HG03565 (cell line): Measurements from ENCODE around the gene VGLL3.
"Not testable (repeated sequence)": the region's sequence is repeated elsewhere in the genome, so short reads cannot be mapped to it uniquely, and the experiment has no call there.

Experiments used
- ATAC-seq: cut with Tn5 transposase; IDR thresholded peaks from one replicate; pipeline ENCODE4 v1.9.1; 2021; ENCODE audit warnings: mild to moderate bottlenecking, moderate library complexity; ENCODE audit not compliant: unreplicated experiment

Gene VGLL3

DNA sequence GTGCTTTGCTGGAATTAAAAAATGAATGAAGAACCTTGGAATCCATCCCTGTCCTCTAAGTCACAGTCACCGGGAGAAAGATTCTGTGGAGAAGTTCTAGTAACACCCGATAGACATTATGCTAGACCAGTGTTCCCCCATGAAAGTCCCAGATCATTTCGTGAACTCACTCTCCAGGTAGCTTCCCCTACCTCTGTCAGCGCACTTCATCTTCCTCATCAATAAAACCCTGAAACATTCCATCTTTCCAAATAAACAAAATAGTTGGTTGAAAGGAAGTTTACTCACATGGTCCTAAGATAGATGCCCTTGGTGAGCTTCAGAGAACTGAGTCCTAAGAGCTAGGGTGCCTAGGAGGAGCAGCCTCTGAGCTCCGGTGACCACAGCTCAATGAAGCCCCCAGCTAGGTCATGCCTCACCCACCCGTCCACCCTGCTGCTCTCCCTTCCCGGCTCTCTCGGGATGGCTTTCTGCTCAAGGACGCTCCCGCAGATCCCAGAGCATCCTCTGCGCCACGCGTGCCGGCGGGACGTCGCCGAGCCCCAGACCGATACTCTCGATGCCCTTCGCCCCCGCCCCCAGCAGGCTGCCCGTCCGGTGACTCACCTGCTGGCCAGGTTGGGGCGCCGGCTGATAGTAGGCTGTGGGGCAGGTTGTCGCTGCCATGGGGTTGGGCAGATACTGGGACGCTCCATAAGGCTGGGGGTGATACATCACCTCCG, 776 bp downstream of the VGLL3 start:
- no peak for ATAC-seq

DNA sequence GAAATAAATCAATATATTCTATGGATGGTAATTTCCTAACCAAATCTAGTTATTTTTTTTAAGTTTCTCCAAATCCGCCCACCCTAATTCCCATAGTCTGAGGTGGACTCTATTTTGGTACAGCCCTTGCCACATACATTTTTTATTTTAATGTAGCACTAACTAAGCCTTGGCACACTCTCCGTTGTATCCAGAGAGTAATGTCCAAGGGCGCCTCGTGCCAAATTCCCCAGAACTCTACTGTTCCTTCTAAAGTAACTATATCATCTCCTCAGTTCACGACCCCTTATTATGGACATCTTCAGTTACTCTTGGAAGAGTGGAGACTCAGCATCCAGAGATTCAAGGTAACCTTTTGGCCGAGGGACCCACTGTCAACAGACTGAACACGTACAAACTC, 1.3 kb downstream of the VGLL3 start:
- ATAC-seq: no peak

DNA sequence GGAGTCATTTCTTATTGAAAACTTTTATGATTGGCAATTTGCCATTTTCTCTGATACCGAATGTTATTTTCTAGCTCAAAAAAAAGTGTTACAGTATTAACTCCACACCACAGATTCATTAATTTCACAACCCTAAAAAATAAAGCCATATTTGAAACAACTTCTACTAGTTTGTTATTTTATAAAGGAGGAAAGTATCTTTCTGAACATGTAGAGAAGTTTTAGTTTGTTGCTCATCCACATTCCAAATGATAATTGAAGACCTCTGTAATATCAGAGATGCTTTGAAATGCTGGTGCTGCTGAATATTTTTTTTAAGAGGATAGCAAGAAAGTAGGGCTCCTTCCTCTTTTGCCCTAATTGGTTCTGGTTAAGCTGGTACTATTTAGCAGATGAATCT, 1.9 kb downstream of the VGLL3 start:
- ATAC-seq: no peak

DNA sequence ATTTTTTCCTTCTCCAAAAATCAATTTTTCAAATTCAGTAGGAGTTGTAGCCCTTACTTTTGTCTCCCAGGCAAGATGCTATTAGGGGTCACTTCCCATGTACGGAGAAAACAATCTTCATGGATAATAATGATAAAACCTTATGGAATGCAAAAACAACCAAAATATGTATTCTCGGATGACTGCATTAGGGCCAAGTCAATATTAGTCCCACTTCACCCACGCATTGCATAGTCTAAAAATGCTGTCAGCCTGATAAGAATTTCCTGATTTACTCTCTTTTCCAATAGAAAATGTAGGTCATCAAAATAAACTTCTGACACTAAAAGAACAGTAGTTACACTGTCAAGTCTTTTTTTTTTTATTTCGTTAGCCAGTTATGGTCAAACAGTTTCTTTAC, 2.7 kb downstream of the VGLL3 start:
- no peak for ATAC-seq

DNA sequence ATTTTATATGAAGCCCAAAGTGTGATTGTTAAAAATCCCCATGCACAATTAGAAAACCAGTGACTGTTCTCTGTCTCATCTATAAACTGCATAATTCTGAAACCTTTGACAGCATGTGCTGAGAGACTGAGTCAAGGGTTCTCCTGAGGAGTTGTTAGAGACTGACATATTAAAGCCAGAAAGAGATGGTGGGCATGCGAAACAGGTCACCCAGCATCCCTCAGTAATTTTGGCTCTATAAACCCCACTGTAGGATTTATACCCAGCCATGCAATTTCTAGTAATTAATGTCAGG, 3.6 kb downstream of the VGLL3 start:
- ATAC-seq: no peak

DNA sequence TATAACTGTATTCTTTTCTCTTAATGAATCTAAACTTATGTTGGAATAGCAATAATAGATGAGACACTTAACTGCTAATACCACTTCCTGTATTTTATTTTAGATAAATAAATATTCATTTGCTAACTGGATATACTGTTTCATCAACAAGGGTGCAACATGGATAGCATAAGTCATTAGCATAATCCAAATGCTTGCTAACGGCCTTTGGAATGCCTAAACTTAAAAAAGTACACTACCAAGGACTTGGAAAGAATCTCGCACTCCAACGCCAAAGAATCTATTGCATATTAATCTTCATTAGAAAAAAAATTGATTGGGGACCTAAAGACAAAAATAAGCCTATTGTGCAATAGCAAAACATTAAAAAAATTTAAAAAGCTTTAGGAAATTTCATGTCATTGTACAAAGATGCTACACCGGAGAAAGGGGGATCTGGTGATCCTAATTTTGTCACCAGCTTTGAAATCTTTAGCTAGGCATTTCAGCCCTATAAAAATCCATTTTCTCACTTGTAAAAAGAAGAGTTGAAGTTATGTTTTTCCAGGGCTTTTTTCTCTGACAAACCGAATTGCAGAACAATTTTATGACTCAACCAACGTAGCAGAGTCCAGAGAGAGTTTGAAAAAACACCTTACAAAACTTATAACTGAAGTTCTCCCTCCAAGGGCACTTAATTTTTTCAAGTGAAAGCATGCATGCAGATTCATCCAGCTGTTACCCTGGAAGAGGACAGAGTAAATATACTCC, 4.1 kb downstream of the VGLL3 start:
- ATAC-seq: no peak

DNA sequence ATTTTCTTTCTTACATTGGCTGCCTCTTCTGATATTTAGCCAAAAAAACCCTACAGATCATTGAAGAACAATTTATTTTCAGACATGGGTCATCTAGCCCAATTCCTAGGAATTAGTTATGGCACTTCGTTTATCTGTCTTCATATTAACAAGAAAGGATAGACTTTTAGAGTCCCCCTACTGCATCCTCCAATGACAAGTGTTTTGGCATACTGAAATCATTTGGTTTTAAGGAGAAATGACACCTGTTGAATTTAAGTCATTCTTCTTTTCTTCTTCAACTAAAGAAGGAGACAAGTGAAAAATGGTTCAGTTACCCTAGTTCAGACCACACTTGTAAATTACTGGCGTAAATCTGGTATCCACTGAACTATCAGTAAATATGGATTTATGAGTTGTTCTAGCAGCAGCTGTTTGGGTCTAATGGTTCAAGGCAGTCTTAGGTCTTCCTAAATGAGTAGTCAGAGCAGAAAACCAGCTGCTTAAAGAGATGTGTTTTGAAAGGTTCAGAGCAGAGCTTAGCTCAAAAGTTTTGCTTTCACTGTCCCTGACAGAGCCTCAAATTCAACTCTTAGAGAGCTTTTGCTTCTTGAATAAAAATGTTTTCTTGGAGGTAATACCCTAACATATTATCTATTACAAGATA, 5.6 kb downstream of the VGLL3 start:
- ATAC-seq: no peak

DNA sequence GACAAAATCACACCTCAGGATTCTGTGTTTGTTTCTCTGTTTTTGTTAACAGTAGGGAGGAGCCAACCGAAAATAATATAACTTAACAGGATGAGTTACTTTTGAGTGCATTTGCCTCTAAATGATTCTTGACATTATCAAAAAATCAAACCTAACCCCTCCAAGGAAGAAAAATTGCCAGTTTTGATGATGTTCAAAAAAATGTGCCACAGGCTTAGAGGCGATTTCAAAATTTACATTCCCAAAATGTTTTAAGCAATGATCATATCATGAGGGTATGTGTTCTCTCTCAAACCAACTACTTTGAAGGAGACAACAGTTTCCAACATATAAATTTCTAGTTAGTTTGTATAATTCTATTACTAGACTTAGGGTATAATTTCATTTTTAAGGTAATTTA, 6.7 kb downstream of the VGLL3 start:
- ATAC-seq: no peak

DNA sequence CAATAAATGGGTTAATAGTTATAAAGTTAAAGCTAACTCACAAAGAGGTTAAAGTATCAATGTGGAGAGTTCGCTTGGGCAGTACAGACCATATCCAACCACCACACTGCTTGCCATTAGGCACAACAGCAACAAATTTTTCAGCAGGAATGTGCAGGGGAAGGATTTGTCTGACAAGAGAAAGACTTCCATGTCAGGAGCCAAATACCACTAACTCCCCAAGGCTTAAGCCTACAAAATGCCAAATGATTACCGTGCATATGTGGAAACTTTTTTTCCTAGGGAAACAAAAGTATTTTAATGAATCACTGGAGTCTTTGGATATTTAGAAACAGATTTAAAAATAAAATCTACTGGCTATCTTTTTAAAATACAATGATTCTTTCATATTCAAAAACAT, 8.1 kb downstream of the VGLL3 start:
- ATAC-seq: no peak

DNA sequence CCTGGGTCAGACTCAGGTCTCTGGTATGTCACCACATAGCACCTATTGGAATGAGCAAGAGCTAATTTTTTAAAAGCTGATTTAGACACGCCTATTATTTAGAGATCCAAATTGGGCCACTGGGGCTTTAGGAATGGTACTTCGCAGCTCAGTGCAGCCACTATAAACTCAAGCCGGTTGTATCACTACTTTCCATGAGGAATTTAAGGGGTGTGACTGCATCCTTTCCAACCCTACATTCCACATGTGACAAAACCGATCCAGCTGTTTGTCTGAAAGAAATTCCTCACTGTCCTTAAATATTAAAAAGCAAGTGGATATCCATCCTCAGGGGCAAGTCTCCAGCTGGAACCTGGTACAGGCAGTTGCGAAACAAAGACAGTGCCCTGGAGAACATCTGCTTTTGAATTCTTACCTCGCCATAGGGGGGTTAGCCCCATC, 12.8 kb downstream of the VGLL3 start:
- ATAC-seq: no peak

DNA sequence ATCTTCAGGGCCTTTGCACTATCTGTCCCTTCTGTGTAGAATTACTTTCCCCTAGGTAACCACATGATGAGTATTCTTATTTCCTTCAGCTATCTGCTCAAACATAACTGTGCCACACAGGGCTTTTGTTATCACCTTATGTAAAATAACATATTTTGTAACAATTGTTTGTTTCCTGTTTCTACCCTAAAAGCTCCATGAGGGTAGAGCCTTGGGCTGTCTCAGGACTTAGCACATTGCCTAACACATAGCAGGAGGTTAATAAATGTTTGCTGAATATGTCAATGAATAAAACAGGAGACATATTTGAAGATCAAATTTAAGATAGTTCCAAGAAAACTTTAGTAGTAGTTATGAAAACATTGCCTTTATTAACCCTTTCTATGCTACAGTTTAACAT, 14.7 kb downstream of the VGLL3 start:
- no peak for ATAC-seq

DNA sequence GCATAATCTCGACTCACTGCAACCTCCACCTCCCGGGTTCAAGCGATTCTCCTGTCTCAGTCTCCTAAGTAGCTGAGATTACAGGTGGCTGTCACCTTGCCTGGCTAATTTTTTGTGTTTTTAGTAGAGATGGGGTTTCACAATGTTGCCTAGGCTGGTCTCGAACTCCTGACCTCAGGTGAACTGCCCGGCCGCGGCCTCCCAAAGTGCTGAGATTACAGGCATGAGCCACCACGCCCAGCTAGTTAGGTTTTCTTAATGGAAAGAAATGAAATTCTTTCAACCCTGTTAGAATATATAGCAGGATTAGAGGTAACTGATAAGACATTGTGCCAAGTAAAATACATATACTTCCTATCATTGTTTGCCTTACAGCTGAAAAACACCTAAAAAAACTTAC, 16.8 kb downstream of the VGLL3 start:
- not testable (repeated sequence) for ATAC-seq

DNA sequence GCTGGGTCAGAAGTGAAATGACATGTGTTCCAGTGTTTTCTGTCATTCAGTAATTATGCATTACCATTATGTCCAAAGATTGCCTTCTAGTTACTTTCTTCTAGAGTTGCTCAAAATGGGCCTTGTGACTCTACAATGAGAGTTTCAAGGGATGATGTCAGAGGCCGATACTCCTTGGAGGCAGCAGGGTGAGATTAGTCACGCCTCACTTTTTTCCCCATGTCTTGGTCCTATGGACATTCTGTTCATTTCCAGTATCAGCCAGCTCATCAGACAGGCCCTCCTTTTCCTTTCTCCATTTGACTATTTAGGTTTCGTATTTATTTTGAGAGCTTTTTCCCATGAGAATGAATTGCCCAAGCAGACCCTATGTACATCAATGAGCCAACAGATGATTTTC, 17.5 kb downstream of the VGLL3 start:
- ATAC-seq: no peak

DNA sequence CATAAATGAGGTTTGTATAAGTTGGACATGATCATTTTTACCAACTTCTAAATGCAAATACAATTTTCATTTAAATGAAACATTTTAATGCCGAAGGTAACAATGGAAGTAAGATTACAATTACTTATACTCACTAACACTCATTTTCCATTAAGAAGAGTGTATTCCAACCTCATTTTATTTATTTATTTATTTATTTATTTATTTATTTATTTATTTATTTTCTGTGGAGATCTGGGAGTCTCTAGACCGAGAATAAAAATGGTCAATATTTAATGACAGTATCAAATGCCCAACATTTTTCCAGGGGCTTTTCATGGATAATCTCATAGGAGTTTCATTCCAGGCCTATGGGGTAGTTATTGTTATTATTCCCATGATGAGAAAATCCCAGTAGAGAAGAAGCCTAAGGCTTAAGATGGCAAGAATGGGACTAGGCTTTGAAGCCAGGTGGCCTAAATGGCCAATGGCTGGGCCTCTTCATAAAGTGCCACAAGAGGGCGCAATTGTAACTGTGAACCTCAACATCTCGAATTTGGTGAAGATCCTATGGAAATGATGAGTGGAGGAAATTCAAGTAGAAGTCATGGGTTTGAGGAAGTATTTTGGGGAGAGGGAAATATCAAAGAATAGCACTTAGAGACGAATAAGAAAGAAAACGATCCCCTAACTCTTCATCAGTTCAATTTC, 21.3 kb downstream of the VGLL3 start:
- no peak for ATAC-seq

DNA sequence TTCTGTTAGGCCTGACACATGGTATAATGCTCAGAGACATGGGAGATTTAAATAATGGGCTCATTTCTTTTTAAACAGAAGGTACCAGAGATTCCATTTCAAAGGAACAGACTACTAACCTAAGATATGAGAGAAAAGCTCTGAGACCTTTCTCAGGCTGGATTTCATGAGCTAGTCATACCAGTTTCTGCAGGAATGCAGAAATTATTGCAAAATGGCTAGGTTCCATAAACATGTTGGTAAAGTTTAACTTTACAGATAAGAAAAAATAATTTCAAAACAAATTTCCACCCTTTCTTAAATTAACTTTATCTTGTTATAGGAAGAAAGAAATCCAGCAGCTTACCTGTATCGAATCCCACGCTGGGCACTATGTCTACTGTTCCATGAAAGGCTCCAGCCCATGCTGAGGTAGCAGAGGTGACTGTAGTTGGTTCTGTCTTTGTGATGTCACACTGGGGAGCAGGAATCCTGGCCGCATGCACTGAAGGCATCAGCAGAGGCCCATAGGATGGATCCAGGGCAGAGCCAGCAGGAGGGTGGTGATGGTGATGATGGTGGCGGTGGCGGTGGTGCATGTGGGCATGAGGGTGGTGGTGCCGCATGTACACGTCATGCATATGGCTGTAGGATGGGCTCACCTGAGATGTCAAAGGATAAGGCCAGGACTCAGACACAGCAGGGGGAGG, 22.6 kb downstream of the VGLL3 start:
- ATAC-seq: no peak

DNA sequence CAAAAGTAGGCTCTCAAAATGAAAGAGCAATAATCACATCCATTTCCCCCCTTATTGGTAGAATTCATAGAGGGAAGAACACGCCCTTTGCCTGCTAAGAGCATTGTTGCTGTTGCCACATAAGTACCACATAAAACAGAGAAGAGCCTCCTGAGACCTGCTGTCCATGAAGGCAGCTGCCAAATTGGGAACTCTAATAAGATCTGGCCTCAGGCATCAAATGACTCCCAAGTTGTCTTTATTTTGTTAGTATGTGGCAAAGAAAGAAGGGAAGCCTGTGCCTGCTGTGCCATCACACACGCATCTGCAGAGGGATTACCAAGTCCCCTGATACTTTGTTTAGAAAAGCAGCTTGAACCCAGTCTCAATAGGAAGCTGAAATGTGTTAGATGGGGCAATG, 23.9 kb downstream of the VGLL3 start:
- no peak for ATAC-seq

DNA sequence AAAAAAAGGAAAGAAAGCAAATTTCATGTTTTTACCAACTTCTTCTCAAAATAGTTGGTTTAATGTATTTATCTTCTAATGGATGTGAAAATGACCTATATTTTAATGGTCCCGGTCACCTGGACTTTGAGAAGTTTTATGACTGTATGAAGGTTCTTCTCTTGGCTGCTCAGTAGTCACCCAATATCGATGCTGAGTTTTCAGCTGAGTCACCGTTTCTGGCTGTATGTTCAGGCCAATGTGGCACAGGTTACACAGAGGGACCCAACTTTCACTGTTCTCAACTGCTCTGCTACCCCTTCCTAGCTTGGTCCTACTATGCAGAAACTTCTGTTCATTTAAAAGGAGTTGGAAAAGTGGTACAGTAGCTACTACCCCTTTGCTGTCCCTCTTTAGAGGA, 25.8 kb downstream of the VGLL3 start:
- no peak for ATAC-seq

DNA sequence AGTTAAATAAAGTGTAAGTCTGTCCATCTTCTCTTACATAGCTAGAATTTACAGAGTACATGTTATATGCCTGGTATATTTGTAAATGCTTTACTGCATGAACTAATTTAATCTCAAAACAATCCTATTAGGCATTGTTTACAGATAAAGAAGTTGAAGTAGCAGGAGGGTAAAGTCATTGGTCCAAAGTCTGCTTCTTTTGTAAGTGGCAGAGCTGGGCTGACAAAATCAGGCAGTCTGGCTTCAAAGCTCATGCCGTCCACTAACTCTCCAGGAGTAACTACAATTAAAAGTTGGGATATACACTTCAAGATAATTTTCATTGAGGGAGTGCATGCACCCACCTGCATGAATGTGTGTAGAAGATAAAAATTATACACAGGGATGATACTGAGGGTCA, 27.3 kb downstream of the VGLL3 start:
- ATAC-seq: no peak

DNA sequence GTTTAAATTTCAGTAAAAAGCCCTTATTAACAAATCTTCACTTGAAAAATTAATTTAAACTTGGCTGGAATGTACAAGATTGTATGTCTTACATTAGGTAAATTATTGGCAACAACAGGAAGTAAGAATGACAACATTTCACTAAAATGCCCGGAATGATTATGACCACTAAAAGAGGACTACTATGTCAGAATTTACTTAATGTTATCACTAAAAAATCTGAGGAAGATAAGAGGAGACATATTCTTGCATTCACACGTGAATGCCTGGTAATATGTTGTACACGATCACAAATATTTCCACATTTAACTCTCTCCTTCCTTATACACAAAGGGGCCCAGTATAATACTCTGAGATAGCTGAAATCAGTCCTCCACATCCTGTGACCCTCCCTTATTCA, 29.7 kb downstream of the VGLL3 start:
- no peak for ATAC-seq

DNA sequence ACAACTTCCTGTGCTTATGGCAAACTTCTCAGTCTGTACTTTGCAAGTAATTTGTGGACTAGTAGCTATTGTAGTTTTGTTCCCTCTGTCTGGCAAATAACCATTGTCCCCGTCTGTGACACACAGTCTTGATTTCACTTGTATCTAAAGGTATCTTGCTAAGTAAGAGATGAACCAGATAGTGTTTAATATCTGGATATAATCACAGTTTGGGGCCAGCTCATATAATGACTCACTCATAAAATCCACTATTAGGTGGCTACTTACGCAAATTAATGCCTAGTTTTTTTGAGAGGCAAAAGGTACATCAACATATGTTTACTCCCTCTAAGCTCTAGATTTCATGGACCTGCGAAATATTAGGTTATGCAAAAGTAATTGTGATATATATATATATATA, 30.4 kb downstream of the VGLL3 start:
- no peak for ATAC-seq

DNA sequence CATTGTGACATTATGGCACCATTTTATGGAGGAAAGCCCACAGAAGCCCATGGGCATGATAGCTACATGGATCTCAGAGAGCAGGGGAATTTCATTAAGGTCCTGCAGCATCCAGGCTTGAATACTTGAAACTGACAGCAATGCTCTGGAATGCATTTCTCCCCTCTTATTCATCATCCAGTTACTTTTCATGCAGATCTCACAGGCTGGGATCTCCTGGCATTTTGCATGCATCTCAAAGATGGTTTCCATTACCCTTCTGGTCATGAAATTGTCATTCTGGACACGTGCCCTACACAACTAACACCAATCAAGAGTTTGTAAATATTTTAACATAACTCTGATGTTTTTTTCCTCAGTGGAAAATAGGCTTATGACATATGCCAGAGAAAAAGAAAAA, 32.4 kb downstream of the VGLL3 start:
- no peak for ATAC-seq
